Osteoblast (primary cell): ENCODE data around the gene FAM76A. TPM values are rescaled to one million over a fixed set of nuclear protein-coding genes. Genes with fewer than 3 reads are reported as not detected.

Experiments
- DNase-seq: peaks from one replicate; pipeline ENCODE4 v3.0.0; 2011; ENCODE audit warnings: low spot score, mixed read lengths; ENCODE audit not compliant: insufficient read length; ENCODE audit errors: missing footprints
- H2AFZ ChIP-seq: 2 replicates; pipeline ENCODE4 v1.6.0; 2011; ENCODE audit warnings: mild to moderate bottlenecking, low read length
- H3K27ac ChIP-seq: 2 replicates; pipeline ENCODE4 v1.5.1; 2011; ENCODE audit warnings: mild to moderate bottlenecking, low read depth, low read length, moderate library complexity
- H3K27me3 ChIP-seq: 2 replicates; pipeline ENCODE4 v1.6.0; 2012; ENCODE audit warnings: mild to moderate bottlenecking, control low read depth, inconsistent platforms, low read length, moderate library complexity; ENCODE audit not compliant: insufficient read depth
- H3K36me3 ChIP-seq: 2 replicates; pipeline ENCODE4 v1.5.1; 2011; ENCODE audit warnings: mild to moderate bottlenecking, low read length, control low read depth, moderate library complexity; ENCODE audit not compliant: insufficient read depth
- H3K4me1 ChIP-seq: 2 replicates; pipeline ENCODE4 v1.5.1; 2011; ENCODE audit warnings: mild to moderate bottlenecking, low read length, control low read depth, moderate library complexity; ENCODE audit not compliant: insufficient read depth
- H3K4me2 ChIP-seq: 2 replicates; pipeline ENCODE4 v1.6.0; 2011; ENCODE audit warnings: mild to moderate bottlenecking, low read length; ENCODE audit not compliant: insufficient read depth
- H3K4me3 ChIP-seq: fragments of 200-600 bp; sonication (generic); 3 replicates; pipeline ENCODE4 v1.5.1; 2012; ENCODE audit warnings: mild to moderate bottlenecking, low read length, inconsistent platforms; ENCODE audit not compliant: insufficient read depth
- H3K79me2 ChIP-seq: 2 replicates; pipeline ENCODE4 v1.6.0; 2012; ENCODE audit warnings: mild to moderate bottlenecking, low read length, control low read depth, inconsistent platforms; ENCODE audit not compliant: insufficient read depth
- H3K9me3 ChIP-seq: 2 replicates; pipeline ENCODE4 v1.5.1; 2011; ENCODE audit warnings: low read depth, low read length, control low read depth
- H4K20me1 ChIP-seq: 2 replicates; pipeline ENCODE4 v1.6.0; 2012; ENCODE audit warnings: mild to moderate bottlenecking, low read length, control low read depth; ENCODE audit not compliant: insufficient read depth
- total RNA-seq: library from RNA; depleted of rRNA; stranded (reverse); fragments of >200 nt; gene quantifications from 2 replicates; pipeline ENCODE4 v1.2.3, GENCODE V29; 2012
- TF ChIP-seq, protein P1 (sequence below): IDR thresholded peaks from 2 replicates; pipeline ENCODE4 v1.5.1; 2011; ENCODE audit warnings: mild to moderate bottlenecking, low read depth, low read length, moderate library complexity; ENCODE audit errors: extremely low read depth

Gene FAM76A
- total RNA-seq, 1 donor: 22.8 TPM

DNA sequence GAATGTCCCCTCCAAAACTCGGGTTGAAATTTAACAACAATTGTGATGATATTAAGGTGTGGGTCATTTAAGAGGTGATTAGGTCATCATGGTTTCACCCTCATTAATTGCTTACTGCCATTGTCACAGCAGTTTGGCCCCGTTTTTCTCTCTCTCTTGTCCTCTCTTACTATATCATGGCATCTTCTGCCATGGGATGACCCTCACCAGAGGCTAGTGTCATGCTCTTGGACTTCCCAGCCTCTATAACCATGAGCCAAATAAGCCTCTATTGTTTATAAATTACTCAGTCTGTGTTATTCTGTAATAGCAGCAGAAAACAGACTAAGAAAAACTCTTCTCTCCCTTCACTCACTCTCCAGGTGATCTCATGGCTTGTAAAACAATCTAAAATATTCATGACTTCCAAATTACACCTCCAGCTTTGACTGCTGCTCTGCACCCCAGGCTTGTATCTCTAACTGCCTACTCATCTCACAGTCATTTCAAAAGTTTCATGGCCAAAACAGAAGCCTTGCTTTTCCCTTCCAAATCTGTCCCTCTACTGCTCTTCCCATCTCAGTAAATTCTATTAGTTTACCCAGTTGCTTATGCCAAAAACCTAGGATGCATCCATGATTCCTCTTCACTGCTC is 9.4 kb upstream of the FAM76A start:
- H3K4me3 ChIP-seq: no peak overlapping the region
- no peaks in the 10 kb centered on the region for H3K4me1 ChIP-seq

DNA sequence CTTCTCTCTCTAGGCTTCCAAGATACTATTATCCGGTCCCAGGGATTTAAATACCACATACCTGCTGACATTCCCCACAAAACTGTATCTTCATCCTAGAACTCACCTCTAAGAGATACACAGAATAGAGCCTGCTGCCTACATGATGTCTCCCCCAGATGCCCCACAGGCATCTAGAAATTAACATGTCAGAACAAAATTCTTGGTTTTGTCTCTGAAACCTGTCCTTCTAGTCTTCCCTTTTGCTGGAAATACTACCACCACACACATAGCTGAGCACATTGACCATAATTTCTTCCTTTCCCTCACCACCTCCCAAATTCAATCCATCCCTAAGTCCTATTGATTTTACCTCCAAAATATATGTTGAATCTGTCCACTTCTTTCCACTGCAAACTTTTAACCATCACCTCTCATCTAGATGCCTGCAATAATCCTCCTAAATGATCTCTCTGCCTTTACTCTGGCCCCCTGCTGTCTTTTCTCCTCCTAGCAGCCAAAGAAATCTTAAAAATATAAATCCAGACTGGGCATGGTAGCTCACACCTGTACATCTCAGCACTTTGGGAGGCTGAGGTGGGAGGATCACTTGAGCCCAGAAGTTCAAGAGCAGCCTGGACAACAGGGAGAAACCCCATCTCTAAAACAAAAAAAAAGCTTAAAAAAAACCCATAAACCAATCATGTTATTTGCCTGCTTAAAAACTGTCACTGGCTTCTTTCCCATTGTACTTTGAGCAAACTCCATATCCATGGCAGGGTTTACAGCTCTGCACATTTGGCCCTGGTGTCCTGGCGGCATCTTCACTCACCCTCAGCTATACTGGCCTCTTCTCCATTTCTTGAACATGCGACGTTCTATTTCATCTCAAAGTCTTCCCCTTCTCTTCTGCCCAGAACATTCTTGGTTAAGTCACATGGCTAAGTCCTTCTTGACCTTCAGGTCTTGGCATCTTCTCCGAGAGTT is 6.2 kb upstream of the FAM76A start:
- no peak overlapping the region for H3K27ac ChIP-seq
- no peak overlapping the region for H3K4me3 ChIP-seq
- peaks cover 4% of the 10 kb centered on the region for H3K9me3 ChIP-seq
- TF ChIP-seq, protein P1, sequence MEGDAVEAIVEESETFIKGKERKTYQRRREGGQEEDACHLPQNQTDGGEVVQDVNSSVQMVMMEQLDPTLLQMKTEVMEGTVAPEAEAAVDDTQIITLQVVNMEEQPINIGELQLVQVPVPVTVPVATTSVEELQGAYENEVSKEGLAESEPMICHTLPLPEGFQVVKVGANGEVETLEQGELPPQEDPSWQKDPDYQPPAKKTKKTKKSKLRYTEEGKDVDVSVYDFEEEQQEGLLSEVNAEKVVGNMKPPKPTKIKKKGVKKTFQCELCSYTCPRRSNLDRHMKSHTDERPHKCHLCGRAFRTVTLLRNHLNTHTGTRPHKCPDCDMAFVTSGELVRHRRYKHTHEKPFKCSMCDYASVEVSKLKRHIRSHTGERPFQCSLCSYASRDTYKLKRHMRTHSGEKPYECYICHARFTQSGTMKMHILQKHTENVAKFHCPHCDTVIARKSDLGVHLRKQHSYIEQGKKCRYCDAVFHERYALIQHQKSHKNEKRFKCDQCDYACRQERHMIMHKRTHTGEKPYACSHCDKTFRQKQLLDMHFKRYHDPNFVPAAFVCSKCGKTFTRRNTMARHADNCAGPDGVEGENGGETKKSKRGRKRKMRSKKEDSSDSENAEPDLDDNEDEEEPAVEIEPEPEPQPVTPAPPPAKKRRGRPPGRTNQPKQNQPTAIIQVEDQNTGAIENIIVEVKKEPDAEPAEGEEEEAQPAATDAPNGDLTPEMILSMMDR: peak; percentile 44
- H3K79me2 ChIP-seq: no peaks in the 10 kb centered on the region
- peaks cover 9% of the 10 kb centered on the region for H3K27me3 ChIP-seq
- H2AFZ ChIP-seq: no peak overlapping the region
- no peak overlapping the region for H3K4me2 ChIP-seq
- no peaks in the 10 kb centered on the region for H4K20me1 ChIP-seq
- H3K4me1 ChIP-seq: peaks cover under 1% of the 10 kb centered on the region
- H3K36me3 ChIP-seq: no peaks in the 10 kb centered on the region
- DNase-seq: peak; percentile 21

More for the DNA sequence above, 9.4 kb upstream of the FAM76A start:
- Histone ChIP-seq H4K20me1 (no peaks in the 10 kb centered on the region), H2AFZ (no peak overlapping the region), H3K27me3 (peaks cover 11% of the 10 kb centered on the region), H3K9me3 (peaks cover 4% of the 10 kb centered on the region), H3K4me2 (no peak overlapping the region), H3K36me3 (no peaks in the 10 kb centered on the region), H3K79me2 (no peaks in the 10 kb centered on the region), H3K27ac (no peak overlapping the region)
- no peak for DNase-seq
- TF ChIP-seq, protein P1: no peak

DNA sequence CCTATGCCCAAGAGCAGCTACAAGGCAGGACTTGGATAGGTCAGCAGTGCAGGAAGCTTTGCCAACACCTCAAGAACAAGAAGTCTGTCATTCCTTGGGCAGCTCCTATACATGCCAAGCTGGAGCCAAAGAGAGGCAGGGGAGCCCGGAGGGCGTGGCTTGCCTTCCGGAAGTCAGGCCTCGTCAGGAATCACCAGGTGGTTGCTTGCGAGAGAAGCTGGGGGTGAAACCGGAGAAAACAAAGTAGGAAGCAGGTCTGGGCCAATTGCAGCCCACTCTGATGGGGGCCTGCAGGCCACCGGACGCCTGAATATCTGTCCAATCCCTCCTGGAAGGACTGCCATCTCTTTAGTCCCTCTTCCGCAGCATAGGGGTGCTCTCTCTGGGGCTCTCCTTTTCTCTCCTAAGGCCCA is 794 bp upstream of the FAM76A start:
- TF ChIP-seq, protein P1: no peak

More for the DNA sequence above, 794 bp upstream of the FAM76A start:
- no peaks in the 10 kb centered on the region for H4K20me1 ChIP-seq
- peaks cover 5% of the 10 kb centered on the region for H3K36me3 ChIP-seq
- H3K4me2 ChIP-seq: peak overlapping the region; percentile 81
- H2AFZ ChIP-seq: peak overlapping the region; percentile 87
- H3K27me3 ChIP-seq: peaks cover 4% of the 10 kb centered on the region
- DNase-seq: peak; percentile 42
- peaks cover 18% of the 10 kb centered on the region for H3K4me1 ChIP-seq
- no peaks in the 10 kb centered on the region for H3K9me3 ChIP-seq
- H3K4me3 ChIP-seq: peak overlapping the region; percentile 91
- peak overlapping the region; percentile 82 for H3K27ac ChIP-seq
- peaks cover 18% of the 10 kb centered on the region for H3K79me2 ChIP-seq
